Measurements from ENCODE around the gene SGTA. TPM values are rescaled to one million over a fixed set of nuclear protein-coding genes. Genes with fewer than 3 reads are reported as not detected.

Gene SGTA
- total RNA-seq, 1 experiment from 2014 or later: 109 TPM

DNA sequence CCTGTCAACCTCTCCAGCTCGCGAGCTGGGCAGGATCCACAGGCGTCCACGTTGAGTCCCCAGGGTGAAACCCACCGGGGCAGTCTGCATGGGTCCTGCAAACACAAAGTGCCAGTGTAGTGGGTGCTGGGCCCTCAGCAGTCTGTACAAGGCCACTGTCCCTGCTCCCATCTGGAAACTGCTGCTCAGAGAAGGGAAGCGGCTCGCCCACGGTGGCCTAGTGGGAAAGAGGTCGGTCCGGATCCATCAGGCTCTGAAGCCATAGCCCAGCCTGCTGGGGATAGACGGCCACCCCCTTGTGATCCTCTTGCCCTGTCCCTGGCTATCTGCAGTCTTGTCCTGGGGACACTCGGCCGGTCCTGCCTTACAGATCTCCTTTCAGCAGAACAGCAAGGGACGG, 59.3 kb downstream of the SGTA start:
- TF ChIP-seq, protein P1, sequence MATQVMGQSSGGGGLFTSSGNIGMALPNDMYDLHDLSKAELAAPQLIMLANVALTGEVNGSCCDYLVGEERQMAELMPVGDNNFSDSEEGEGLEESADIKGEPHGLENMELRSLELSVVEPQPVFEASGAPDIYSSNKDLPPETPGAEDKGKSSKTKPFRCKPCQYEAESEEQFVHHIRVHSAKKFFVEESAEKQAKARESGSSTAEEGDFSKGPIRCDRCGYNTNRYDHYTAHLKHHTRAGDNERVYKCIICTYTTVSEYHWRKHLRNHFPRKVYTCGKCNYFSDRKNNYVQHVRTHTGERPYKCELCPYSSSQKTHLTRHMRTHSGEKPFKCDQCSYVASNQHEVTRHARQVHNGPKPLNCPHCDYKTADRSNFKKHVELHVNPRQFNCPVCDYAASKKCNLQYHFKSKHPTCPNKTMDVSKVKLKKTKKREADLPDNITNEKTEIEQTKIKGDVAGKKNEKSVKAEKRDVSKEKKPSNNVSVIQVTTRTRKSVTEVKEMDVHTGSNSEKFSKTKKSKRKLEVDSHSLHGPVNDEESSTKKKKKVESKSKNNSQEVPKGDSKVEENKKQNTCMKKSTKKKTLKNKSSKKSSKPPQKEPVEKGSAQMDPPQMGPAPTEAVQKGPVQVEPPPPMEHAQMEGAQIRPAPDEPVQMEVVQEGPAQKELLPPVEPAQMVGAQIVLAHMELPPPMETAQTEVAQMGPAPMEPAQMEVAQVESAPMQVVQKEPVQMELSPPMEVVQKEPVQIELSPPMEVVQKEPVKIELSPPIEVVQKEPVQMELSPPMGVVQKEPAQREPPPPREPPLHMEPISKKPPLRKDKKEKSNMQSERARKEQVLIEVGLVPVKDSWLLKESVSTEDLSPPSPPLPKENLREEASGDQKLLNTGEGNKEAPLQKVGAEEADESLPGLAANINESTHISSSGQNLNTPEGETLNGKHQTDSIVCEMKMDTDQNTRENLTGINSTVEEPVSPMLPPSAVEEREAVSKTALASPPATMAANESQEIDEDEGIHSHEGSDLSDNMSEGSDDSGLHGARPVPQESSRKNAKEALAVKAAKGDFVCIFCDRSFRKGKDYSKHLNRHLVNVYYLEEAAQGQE (IDR thresholded peaks at IDR 0.05; ENCODE audit: low read depth): no peak
- TF ChIP-seq CEBPB (IDR thresholded peaks at IDR 0.05; ENCODE audit: low read depth): no peak
- no peak for TF ChIP-seq ZFX (IDR thresholded peaks at IDR 0.05)
- TF ChIP-seq CBX3 (IDR thresholded peaks at IDR 0.05; ENCODE audit: low read depth): no peak
- TF ChIP-seq SRF (IDR thresholded peaks at IDR 0.05; ENCODE audit: low read depth): no peak
- TF ChIP-seq, protein P2, sequence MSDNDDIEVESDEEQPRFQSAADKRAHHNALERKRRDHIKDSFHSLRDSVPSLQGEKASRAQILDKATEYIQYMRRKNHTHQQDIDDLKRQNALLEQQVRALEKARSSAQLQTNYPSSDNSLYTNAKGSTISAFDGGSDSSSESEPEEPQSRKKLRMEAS (IDR thresholded peaks at IDR 0.05): no peak
- no peak for TF ChIP-seq JUND (IDR thresholded peaks at IDR 0.05)
- TF ChIP-seq RAD21 (IDR thresholded peaks at IDR 0.05; ENCODE audit: low read depth): no peak
- TF ChIP-seq ELF1 (IDR thresholded peaks at IDR 0.05; ENCODE audit: borderline replicate concordance, low read depth): no peak
- no peak for TF ChIP-seq YY1 (IDR thresholded peaks at IDR 0.05; ENCODE audit: extremely low read depth, insufficient replicate concordance, low read depth, low read length)
- TF ChIP-seq EZH2 (IDR thresholded peaks at IDR 0.05): no peak
- no peak for TF ChIP-seq POLR2A (IDR thresholded peaks at IDR 0.05; ENCODE audit: borderline replicate concordance, extremely low read depth, insufficient read depth, insufficient read length)
- no peak for TF ChIP-seq SP1 (IDR thresholded peaks at IDR 0.05; ENCODE audit: low read depth)
- TF ChIP-seq FOSL1 (IDR thresholded peaks at IDR 0.05; ENCODE audit: low read depth): no peak
- TF ChIP-seq SIN3A (IDR thresholded peaks at IDR 0.05; ENCODE audit: low read depth): no peak
- BruUV-seq (replicated peaks): no TSS peak
- peaks cover 11% of the 10 kb centered on the region; the same call in 1 of the 2 replicates for H3K79me2 ChIP-seq (ENCODE audit: insufficient read depth, low read length)
- ChIA-PET RAD21 (ENCODE audit: low non-redundant PET in 1 of 2, low total read pairs in 2 of 2, uncharacterized antibody in 2 of 2, unreplicated experiment in 2 of 2) (no interaction called here), POLR2A (no interaction called here), CTCF (no interaction called here)
- no peaks in the 10 kb centered on the region for H3K9me2 ChIP-seq (ENCODE audit: insufficient read depth)
- H3K4me3 ChIP-seq (replicated peaks in 1 of 2; ENCODE audit: low read depth in 1 of 2, low read length in 2 of 2): no peak overlapping the region
- intact Hi-C loops (cut with micrococcal nuclease): no loop called here
- H4K20me1 ChIP-seq (ENCODE audit: insufficient read depth): no peaks in the 10 kb centered on the region
- DNase-seq (ENCODE audit: low read depth, low spot score) (no peak), ATAC-seq (no peak)
- H3K27me3 ChIP-seq (ENCODE audit: insufficient read depth, low read length): no peaks in the 10 kb centered on the region
- no peak overlapping the region for H2AFZ ChIP-seq (ENCODE audit: low read depth, low read length, poor library complexity, severe bottlenecking)
- H3K36me3 ChIP-seq (ENCODE audit: control insufficient read depth in 1 of 2, insufficient read depth in 2 of 2, low read length in 2 of 2): no peaks in the 10 kb centered on the region
- H3K4me2 ChIP-seq (ENCODE audit: low read length): peak overlapping the region; percentile 81
- no peaks in the 10 kb centered on the region for H3K9me3 ChIP-seq (ENCODE audit: control insufficient read depth in 1 of 2, insufficient read depth in 1 of 2, low read depth in 1 of 2, low read length in 2 of 2)
- H3K27ac ChIP-seq (ENCODE audit: low read depth, low read length): peak overlapping the region; percentile 53; the same call in 1 of the 2 replicates
- H3K4me1 ChIP-seq (ENCODE audit: control insufficient read depth in 1 of 2, insufficient read depth in 2 of 2, low read length in 2 of 2): peaks cover 21 to 41% of the 10 kb centered on the region in 2 experiments
- H3K9ac ChIP-seq (ENCODE audit: low read length): peak overlapping the region; percentile 41

All from HCT116 (cell line).